WTC11 (cell line): ENCODE data around the gene NHSL2. TPM values are rescaled to one million over a fixed set of nuclear protein-coding genes. Genes with fewer than 3 reads are reported as not detected.

Experiments used
- ATAC-seq: fragments of 200-7000 bp; cut with Tn5 transposase; 2 replicates; pipeline ENCODE4 v1.10.0; 2021; ENCODE audit warnings: mild to moderate bottlenecking, moderate library complexity
- CTCF ChIA-PET: fragments of 300-600 bp; sonication (Branson Sonifier 250); formaldehyde crosslinking; loops from one replicate; lab custom pipeline; 2021; ENCODE audit warnings: antibody characterized with exemption; lab: Charles Lee
- POLR2A ChIA-PET: fragments of 350-600 bp; sonication (Branson Sonifier 250); formaldehyde crosslinking; loops from one replicate; lab custom pipeline; 2021; ENCODE audit warnings: antibody characterized with exemption; lab: Charles Lee
- DNase-seq: peaks from one replicate; pipeline ENCODE4 v3.0.0; 2021; ENCODE audit warnings: low spot score
- H3K27ac Mint-ChIP-seq: 2 replicates; pipeline ENCODE4 v1.8.0; 2021; ENCODE audit warnings: mixed read lengths
- H3K27me3 Mint-ChIP-seq: 2 replicates; pipeline ENCODE4 v1.8.0; 2021; ENCODE audit warnings: low read depth, mild to moderate bottlenecking, moderate library complexity, mixed read lengths
- H3K36me3 Mint-ChIP-seq: 2 replicates; pipeline ENCODE4 v1.8.0; 2021; ENCODE audit warnings: mixed read lengths
- H3K4me1 Mint-ChIP-seq: 2 replicates; pipeline ENCODE4 v1.8.0; 2022; ENCODE audit warnings: mixed read lengths
- H3K4me3 Mint-ChIP-seq: 2 replicates; pipeline ENCODE4 v1.8.0; 2021; ENCODE audit warnings: mild to moderate bottlenecking, moderate library complexity, mixed read lengths
- H3K9me3 Mint-ChIP-seq: 2 replicates; pipeline ENCODE4 v1.8.0; 2021; ENCODE audit warnings: mixed read lengths
- ELF4 ChIP-seq: sonication (generic); formaldehyde crosslinking; IDR thresholded peaks from 2 replicates; pipeline ENCODE4 v1.8.1; 2022; ENCODE audit warnings: low read depth, mild to moderate bottlenecking, moderate library complexity, missing genetic modification reagents
- ESRRA ChIP-seq: sonication (generic); formaldehyde crosslinking; IDR thresholded peaks from 2 replicates; pipeline ENCODE4 v1.8.1; 2022; ENCODE audit warnings: mild to moderate bottlenecking, missing genetic modification reagents, borderline replicate concordance
- IRF2 ChIP-seq: sonication (generic); formaldehyde crosslinking; IDR thresholded peaks from 2 replicates; pipeline ENCODE4 v1.8.0; 2022; ENCODE audit warnings: low read depth, missing genetic modification reagents, borderline replicate concordance
- NFATC4 ChIP-seq: fragments of 250-450 bp; sonication (Bioruptor Pico); IDR thresholded peaks from 2 replicates; pipeline ENCODE4 v1.9.0; 2021; ENCODE audit warnings: mild to moderate bottlenecking
- RORB ChIP-seq: fragments of 250-450 bp; sonication (Bioruptor Pico); IDR thresholded peaks from 2 replicates; pipeline ENCODE4 v1.9.0; 2021; ENCODE audit warnings: mild to moderate bottlenecking
- SMAD3 ChIP-seq: sonication (generic); formaldehyde crosslinking; IDR thresholded peaks from 2 replicates; pipeline ENCODE4 v1.8.0; 2022; ENCODE audit warnings: missing genetic modification reagents, mild to moderate bottlenecking, borderline replicate concordance
- SP1 ChIP-seq: sonication (generic); formaldehyde crosslinking; conservative IDR thresholded peaks from 2 replicates; pipeline ENCODE4 v1.8.1; 2022; ENCODE audit warnings: missing genetic modification reagents
- TCF7 ChIP-seq: sonication (generic); formaldehyde crosslinking; IDR thresholded peaks from 2 replicates; pipeline ENCODE4 v1.8.0; 2022; ENCODE audit warnings: mild to moderate bottlenecking, low read depth, missing genetic modification reagents, moderate library complexity
- ZNF121 ChIP-seq: sonication (generic); formaldehyde crosslinking; IDR thresholded peaks from 2 replicates; pipeline ENCODE4 v1.8.0; 2023; ENCODE audit warnings: missing genetic modification reagents
- ZNF219 ChIP-seq: sonication (generic); formaldehyde crosslinking; IDR thresholded peaks from 2 replicates; pipeline ENCODE4 v1.8.0; 2023; ENCODE audit warnings: missing genetic modification reagents, mild to moderate bottlenecking, borderline replicate concordance
- ZNF263 ChIP-seq: sonication (generic); formaldehyde crosslinking; IDR thresholded peaks from 2 replicates; pipeline ENCODE4 v1.8.1; 2022; ENCODE audit warnings: low read depth, mild to moderate bottlenecking, moderate library complexity, missing genetic modification reagents
- ZNF317 ChIP-seq: sonication (generic); formaldehyde crosslinking; IDR thresholded peaks from 2 replicates; pipeline ENCODE4 v1.8.1; 2023; ENCODE audit warnings: low read depth, mild to moderate bottlenecking, moderate library complexity, missing genetic modification reagents, borderline replicate concordance
- total RNA-seq: library from RNA; stranded (reverse); gene quantifications from 3 replicates; pipeline ENCODE4 v1.2.3, GENCODE V29; 2021
- TF ChIP-seq, protein P1 (sequence below): sonication (generic); formaldehyde crosslinking; IDR thresholded peaks from 2 replicates; pipeline ENCODE4 v1.8.1; 2023; ENCODE audit warnings: mild to moderate bottlenecking, missing genetic modification reagents, moderate library complexity
- TF ChIP-seq, protein P2 (sequence below): sonication (generic); formaldehyde crosslinking; conservative IDR thresholded peaks from 2 replicates; pipeline ENCODE4 v1.8.1; 2022; ENCODE audit warnings: mild to moderate bottlenecking, missing genetic modification reagents
- TF ChIP-seq, protein P3 (sequence below): fragments of 250-450 bp; sonication (Bioruptor Pico); IDR thresholded peaks from 2 replicates; pipeline ENCODE4 v1.9.0; 2021; ENCODE audit warnings: mild to moderate bottlenecking, borderline replicate concordance
- TF ChIP-seq, protein P4 (sequence below): sonication (generic); formaldehyde crosslinking; IDR thresholded peaks from 2 replicates; pipeline ENCODE4 v1.8.0; 2022; ENCODE audit warnings: mild to moderate bottlenecking, missing genetic modification reagents
- TF ChIP-seq, protein P5 (sequence below): sonication (generic); formaldehyde crosslinking; IDR thresholded peaks from 2 replicates; pipeline ENCODE4 v1.8.1; 2023; ENCODE audit warnings: mild to moderate bottlenecking, missing genetic modification reagents
- TF ChIP-seq, protein P6 (sequence below): fragments of 250-450 bp; sonication (Bioruptor Pico); IDR thresholded peaks from 2 replicates; pipeline ENCODE4 v2.1.2; 2022; ENCODE audit warnings: mild to moderate bottlenecking, moderate library complexity
- TF ChIP-seq, protein P7 (sequence below): sonication (generic); formaldehyde crosslinking; IDR thresholded peaks from 2 replicates; pipeline ENCODE4 v1.8.1; 2022; ENCODE audit warnings: low read depth, mild to moderate bottlenecking, moderate library complexity, missing genetic modification reagents, borderline replicate concordance

NHSL2 gene
- total RNA-seq, 1 experiment from 2014 or later = 7.9 TPM

DNA sequence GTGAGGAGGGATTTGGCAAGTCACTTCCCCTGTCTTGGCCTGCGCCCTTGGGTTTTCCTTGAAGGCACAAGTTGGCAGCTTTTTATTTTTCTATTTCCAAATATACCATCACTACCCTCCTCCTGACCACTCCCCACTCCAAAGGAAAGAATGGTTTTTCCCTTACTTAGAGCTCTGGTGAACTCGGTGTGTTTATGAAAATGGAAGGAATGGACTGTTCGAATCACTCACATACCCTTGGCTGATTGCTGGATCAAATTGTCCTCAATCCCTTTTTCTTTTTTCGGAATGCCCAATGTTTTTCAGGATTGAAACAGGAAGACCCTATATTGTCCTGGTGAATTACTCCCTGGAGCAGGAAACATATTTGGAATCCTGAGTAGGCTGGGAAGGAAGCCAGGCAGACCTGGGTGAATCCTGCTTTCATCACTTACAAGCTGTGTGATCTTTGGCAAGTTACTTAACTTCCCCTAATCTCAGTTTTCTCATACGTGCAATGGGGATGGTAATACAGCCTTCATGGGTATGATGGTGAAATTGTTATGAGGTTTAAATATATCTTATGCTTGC, 150.4 kb downstream of the NHSL2 start (continued):
- TF ChIP-seq IRF2 = no peak
- no peak for TF ChIP-seq TCF7 (CRISPR knock-in tag)

DNA sequence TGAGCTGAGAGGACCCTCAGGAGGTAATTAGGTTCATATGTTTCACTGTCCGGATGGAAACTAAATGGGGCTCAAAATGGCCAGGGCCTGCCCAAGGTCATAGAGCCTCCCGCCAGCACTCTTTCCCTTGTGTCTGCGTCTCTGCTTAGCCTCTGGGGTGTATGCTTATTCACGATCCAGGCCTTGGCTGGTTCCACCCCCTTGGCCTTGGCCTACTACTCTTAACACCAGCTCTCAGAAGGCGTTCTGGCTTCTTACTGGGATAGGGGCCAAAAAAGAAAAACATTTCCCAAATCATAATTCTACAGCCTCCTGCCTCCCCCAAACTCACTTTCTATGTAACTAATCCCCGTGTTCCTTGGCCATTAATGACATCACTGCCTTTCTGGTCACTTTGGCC, 152.3 kb downstream of the NHSL2 start:
- Mint-ChIP-seq H3K4me1 (peaks cover 32% of the 10 kb centered on the region), H3K36me3 (no peaks in the 10 kb centered on the region), H3K4me3 (no peak overlapping the region), H3K9me3 (no peaks in the 10 kb centered on the region), H3K27ac (no peak overlapping the region)
- no peak for DNase-seq
- no peak for ATAC-seq
- ChIA-PET CTCF (no interaction called here), POLR2A (no interaction called here)
- TF ChIP-seq ZNF121 (CRISPR knock-in tag) (no peak), ZNF219 (CRISPR knock-in tag) (no peak), NFATC4 (CRISPR knock-in tag) (no peak), RORB (no peak), ZNF263 (no peak), SMAD3 (CRISPR knock-in tag) (no peak), SP1 (CRISPR knock-in tag) (no peak), ELF4 (no peak), ESRRA (CRISPR knock-in tag) (no peak), ZNF317 (no peak)
- TF ChIP-seq, protein P1, sequence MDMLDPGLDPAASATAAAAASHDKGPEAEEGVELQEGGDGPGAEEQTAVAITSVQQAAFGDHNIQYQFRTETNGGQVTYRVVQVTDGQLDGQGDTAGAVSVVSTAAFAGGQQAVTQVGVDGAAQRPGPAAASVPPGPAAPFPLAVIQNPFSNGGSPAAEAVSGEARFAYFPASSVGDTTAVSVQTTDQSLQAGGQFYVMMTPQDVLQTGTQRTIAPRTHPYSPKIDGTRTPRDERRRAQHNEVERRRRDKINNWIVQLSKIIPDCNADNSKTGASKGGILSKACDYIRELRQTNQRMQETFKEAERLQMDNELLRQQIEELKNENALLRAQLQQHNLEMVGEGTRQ (CRISPR knock-in tag) = no peak
- TF ChIP-seq, protein P2, sequence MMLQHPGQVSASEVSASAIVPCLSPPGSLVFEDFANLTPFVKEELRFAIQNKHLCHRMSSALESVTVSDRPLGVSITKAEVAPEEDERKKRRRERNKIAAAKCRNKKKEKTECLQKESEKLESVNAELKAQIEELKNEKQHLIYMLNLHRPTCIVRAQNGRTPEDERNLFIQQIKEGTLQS (CRISPR knock-in tag) = no peak
- TF ChIP-seq, protein P3, sequence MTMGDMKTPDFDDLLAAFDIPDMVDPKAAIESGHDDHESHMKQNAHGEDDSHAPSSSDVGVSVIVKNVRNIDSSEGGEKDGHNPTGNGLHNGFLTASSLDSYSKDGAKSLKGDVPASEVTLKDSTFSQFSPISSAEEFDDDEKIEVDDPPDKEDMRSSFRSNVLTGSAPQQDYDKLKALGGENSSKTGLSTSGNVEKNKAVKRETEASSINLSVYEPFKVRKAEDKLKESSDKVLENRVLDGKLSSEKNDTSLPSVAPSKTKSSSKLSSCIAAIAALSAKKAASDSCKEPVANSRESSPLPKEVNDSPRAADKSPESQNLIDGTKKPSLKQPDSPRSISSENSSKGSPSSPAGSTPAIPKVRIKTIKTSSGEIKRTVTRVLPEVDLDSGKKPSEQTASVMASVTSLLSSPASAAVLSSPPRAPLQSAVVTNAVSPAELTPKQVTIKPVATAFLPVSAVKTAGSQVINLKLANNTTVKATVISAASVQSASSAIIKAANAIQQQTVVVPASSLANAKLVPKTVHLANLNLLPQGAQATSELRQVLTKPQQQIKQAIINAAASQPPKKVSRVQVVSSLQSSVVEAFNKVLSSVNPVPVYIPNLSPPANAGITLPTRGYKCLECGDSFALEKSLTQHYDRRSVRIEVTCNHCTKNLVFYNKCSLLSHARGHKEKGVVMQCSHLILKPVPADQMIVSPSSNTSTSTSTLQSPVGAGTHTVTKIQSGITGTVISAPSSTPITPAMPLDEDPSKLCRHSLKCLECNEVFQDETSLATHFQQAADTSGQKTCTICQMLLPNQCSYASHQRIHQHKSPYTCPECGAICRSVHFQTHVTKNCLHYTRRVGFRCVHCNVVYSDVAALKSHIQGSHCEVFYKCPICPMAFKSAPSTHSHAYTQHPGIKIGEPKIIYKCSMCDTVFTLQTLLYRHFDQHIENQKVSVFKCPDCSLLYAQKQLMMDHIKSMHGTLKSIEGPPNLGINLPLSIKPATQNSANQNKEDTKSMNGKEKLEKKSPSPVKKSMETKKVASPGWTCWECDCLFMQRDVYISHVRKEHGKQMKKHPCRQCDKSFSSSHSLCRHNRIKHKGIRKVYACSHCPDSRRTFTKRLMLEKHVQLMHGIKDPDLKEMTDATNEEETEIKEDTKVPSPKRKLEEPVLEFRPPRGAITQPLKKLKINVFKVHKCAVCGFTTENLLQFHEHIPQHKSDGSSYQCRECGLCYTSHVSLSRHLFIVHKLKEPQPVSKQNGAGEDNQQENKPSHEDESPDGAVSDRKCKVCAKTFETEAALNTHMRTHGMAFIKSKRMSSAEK = no peak
- TF ChIP-seq, protein P4, sequence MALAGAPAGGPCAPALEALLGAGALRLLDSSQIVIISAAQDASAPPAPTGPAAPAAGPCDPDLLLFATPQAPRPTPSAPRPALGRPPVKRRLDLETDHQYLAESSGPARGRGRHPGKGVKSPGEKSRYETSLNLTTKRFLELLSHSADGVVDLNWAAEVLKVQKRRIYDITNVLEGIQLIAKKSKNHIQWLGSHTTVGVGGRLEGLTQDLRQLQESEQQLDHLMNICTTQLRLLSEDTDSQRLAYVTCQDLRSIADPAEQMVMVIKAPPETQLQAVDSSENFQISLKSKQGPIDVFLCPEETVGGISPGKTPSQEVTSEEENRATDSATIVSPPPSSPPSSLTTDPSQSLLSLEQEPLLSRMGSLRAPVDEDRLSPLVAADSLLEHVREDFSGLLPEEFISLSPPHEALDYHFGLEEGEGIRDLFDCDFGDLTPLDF = no peak
- TF ChIP-seq, protein P5, sequence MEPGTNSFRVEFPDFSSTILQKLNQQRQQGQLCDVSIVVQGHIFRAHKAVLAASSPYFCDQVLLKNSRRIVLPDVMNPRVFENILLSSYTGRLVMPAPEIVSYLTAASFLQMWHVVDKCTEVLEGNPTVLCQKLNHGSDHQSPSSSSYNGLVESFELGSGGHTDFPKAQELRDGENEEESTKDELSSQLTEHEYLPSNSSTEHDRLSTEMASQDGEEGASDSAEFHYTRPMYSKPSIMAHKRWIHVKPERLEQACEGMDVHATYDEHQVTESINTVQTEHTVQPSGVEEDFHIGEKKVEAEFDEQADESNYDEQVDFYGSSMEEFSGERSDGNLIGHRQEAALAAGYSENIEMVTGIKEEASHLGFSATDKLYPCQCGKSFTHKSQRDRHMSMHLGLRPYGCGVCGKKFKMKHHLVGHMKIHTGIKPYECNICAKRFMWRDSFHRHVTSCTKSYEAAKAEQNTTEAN (CRISPR knock-in tag) = no peak
- TF ChIP-seq, protein P6, sequence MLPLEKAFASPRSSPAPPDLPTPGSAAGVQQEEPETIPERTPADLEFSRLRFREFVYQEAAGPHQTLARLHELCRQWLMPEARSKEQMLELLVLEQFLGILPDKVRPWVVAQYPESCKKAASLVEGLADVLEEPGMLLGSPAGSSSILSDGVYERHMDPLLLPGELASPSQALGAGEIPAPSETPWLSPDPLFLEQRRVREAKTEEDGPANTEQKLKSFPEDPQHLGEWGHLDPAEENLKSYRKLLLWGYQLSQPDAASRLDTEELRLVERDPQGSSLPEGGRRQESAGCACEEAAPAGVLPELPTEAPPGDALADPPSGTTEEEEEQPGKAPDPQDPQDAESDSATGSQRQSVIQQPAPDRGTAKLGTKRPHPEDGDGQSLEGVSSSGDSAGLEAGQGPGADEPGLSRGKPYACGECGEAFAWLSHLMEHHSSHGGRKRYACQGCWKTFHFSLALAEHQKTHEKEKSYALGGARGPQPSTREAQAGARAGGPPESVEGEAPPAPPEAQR (CRISPR knock-in tag) = no peak
- TF ChIP-seq, protein P7, sequence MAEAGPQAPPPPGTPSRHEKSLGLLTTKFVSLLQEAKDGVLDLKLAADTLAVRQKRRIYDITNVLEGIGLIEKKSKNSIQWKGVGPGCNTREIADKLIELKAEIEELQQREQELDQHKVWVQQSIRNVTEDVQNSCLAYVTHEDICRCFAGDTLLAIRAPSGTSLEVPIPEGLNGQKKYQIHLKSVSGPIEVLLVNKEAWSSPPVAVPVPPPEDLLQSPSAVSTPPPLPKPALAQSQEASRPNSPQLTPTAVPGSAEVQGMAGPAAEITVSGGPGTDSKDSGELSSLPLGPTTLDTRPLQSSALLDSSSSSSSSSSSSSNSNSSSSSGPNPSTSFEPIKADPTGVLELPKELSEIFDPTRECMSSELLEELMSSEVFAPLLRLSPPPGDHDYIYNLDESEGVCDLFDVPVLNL (CRISPR knock-in tag) = no peak
- TF ChIP-seq, all 79 proteins: peak for 0
- no peaks in the 10 kb centered on the region for H3K27me3 Mint-ChIP-seq
